B cell (primary cell): ENCODE measurements around the gene MOB3B. TPM values are rescaled to one million over a fixed set of nuclear protein-coding genes. Genes with fewer than 3 reads are reported as not detected.

Experiments used
- ATAC-seq: fragments of 200-7000 bp; cut with Tn5 transposase; one replicate; pipeline ENCODE4 v1.10.0; 2021; ENCODE audit warnings: low read depth, mild to moderate bottlenecking, moderate number of reproducible peaks, moderate library complexity
- CTCF ChIA-PET: fragments of 350-600 bp; sonication (Branson Sonifier 250); formaldehyde crosslinking; loops from one replicate; lab custom pipeline; 2021; ENCODE audit warnings: antibody characterized with exemption, inconsistent platforms; lab: Charles Lee
- POLR2A ChIA-PET: fragments of 350-600 bp; sonication (Branson Sonifier 250); formaldehyde crosslinking; loops from one replicate; lab custom pipeline; 2021; ENCODE audit warnings: antibody characterized with exemption; lab: Charles Lee
- DNase-seq: peaks from one replicate; pipeline ENCODE4 v3.0.0; 2013
- H2AFZ ChIP-seq: 2 replicates; pipeline ENCODE4 v1.6.1; 2012; ENCODE audit warnings: mild to moderate bottlenecking, low read depth, low read length; ENCODE audit not compliant: insufficient read depth, poor library complexity, severe bottlenecking
- H3K27ac ChIP-seq, 2 donors: 1 replicate in 1 of 2; 2 replicates in 1 of 2; pipeline ENCODE4 v1.5.1; 2012 to 2013; ENCODE audit warnings: low read length in 2 of 2, mild to moderate bottlenecking in 2 of 2, moderate library complexity in 1 of 2
- H3K27me3 ChIP-seq, 4 experiments: fragments of 200-600 bp in 1 of 4; sonication (generic) in 1 of 4; replicated peaks in 1 of 4; 1 replicate in 2 of 4; 2 replicates in 2 of 4; pipeline versions ENCODE4 v1.6.1 to v1.7.0; 2013 to 2016; ENCODE audit warnings: low read length in 3 of 4, mild to moderate bottlenecking in 2 of 4, mixed read lengths in 1 of 4, moderate library complexity in 1 of 4; ENCODE audit not compliant: insufficient read depth in 4 of 4, control insufficient read depth in 3 of 4; ENCODE audit errors: control extremely low read depth in 1 of 4
- H3K36me3 ChIP-seq, 2 experiments: replicated peaks in 1 of 2; 1 replicate in 1 of 2; 2 replicates in 1 of 2; pipeline versions ENCODE4 v1.6.1 to v1.7.1; 2013; ENCODE audit warnings: low read length in 1 of 2; ENCODE audit not compliant: insufficient read depth in 2 of 2, control insufficient read depth in 1 of 2; ENCODE audit errors: control extremely low read depth in 1 of 2, extremely low read depth in 1 of 2
- H3K4me1 ChIP-seq, 2 donors: fragments of 200-600 bp in 1 of 2; sonication (generic) in 1 of 2; 1 replicate in 1 of 2; 2 replicates in 1 of 2; pipeline versions ENCODE4 v1.5.1 to v1.6.1; 2013 to 2017; ENCODE audit warnings: low read length in 2 of 2; ENCODE audit not compliant: control insufficient read depth in 2 of 2, insufficient read depth in 2 of 2
- H3K4me2 ChIP-seq: replicated peaks from 2 replicates; pipeline ENCODE3; 2012; ENCODE audit warnings: mild to moderate bottlenecking, low read depth, low read length; ENCODE audit not compliant: poor library complexity, severe bottlenecking
- H3K4me3 ChIP-seq, 5 experiments: fragments of 200-600 bp in 1 of 5; sonication (generic) in 1 of 5; 1 replicate in 3 of 5; 2 replicates in 2 of 5; pipeline versions ENCODE4 v1.5.1 to v1.7.0; 2011 to 2016; ENCODE audit warnings: low read length in 4 of 5, mild to moderate bottlenecking in 4 of 5, low read depth in 2 of 5, control low read depth in 1 of 5, moderate library complexity in 1 of 5; ENCODE audit not compliant: insufficient read depth in 1 of 5; ENCODE audit errors: control extremely low read depth in 1 of 5, extremely low read depth in 1 of 5
- H3K79me2 ChIP-seq: fragments of 200-600 bp; sonication (generic); one replicate; pipeline ENCODE4 v1.6.0; 2016; ENCODE audit warnings: low read length; ENCODE audit not compliant: control insufficient read depth, insufficient read depth
- H3K9ac ChIP-seq: fragments of 200-600 bp; sonication (generic); 2 replicates; pipeline ENCODE4 v1.6.1; 2017; ENCODE audit warnings: mild to moderate bottlenecking, low read length, moderate library complexity
- H3K9me3 ChIP-seq, 3 donors: one replicate each; pipeline versions ENCODE4 v1.6.1 to v1.7.1; 2013; ENCODE audit warnings: low read length in 2 of 3; ENCODE audit not compliant: control insufficient read depth in 2 of 3, insufficient read depth in 1 of 3; ENCODE audit errors: control extremely low read depth in 1 of 3
- H4K20me1 ChIP-seq: 2 replicates; pipeline ENCODE4 v1.6.0; 2012; ENCODE audit warnings: mild to moderate bottlenecking, low read length; ENCODE audit not compliant: insufficient read depth, control insufficient read depth, poor library complexity, severe bottlenecking
- H3K27ac Mint-ChIP-seq: one replicate; pipeline ENCODE4 v1.8.0; 2021; ENCODE audit warnings: mixed read lengths
- H3K27me3 Mint-ChIP-seq: one replicate; pipeline ENCODE4 v1.8.0; 2021; ENCODE audit warnings: mixed read lengths
- H3K4me1 Mint-ChIP-seq: one replicate; pipeline ENCODE4 v1.8.0; 2021; ENCODE audit warnings: mixed read lengths
- H3K4me3 Mint-ChIP-seq: one replicate; pipeline ENCODE4 v1.8.0; 2021; ENCODE audit warnings: mixed read lengths
- H3K9me3 Mint-ChIP-seq: one replicate; pipeline ENCODE4 v1.8.0; 2022; ENCODE audit warnings: mixed read lengths; ENCODE audit not compliant: insufficient read depth
- EZH2 ChIP-seq: IDR thresholded peaks from 2 replicates; pipeline ENCODE4 v1.6.1; 2012; ENCODE audit warnings: borderline replicate concordance, low read depth, mild to moderate bottlenecking, moderate library complexity, low read length; ENCODE audit not compliant: insufficient read depth, poor library complexity, severe bottlenecking
- WGBS: methylation state at CpG from one replicate; pipeline ENCODE4 v1.1.5; 2013; ENCODE audit warnings: missing lambda C conversion rate; ENCODE audit not compliant: insufficient coverage; 5-methylcytosine and 5-hydroxymethylcytosine counted together
- intact Hi-C: fragments of 100-400 bp; cut with micrococcal nuclease; formaldehyde crosslinking; loops from one replicate; pipeline ENCODE4 v1.10.0; 2022
- polyA plus RNA-seq: library from polyadenylated mRNA; depleted of rRNA; stranded (reverse); fragments of >200 nt; gene quantifications from 2 replicates; pipeline ENCODE4 v1.2.3, GENCODE V29; 2012
- total RNA-seq, 2 donors: library from RNA; stranded (reverse); fragments of 120-200 nt in 1 of 2; gene quantifications; 1 replicate in 1 of 2; 2 replicates in 1 of 2; pipeline versions ENCODE4 v1.2.3 to v1.2.4, GENCODE V29; 2013 to 2022

The MOB3B gene
- total and polyA plus RNA-seq, 2 donors (not counting 1 experiment from before 2014, with no cell fraction given) = 7.3 to 7.9 TPM

GRCh38 chr9:27359763-27360162 is 169.9 kb downstream of the MOB3B start:
- ATAC-seq = no peak
- no peak overlapping the region for H3K9ac ChIP-seq
- H3K4me3 ChIP-seq = no peak overlapping the region
- CTCF ChIA-PET = interaction anchor here (2.0 to 3.2 kb wide), 2 partner anchors 26 to 170 kb away, joined by 7 to 14 read pairs; partner anchors contain the start of gene MOB3B
- Mint-ChIP-seq H3K9me3 (no peaks in the 10 kb centered on the region), H3K4me1 (peaks cover 9% of the 10 kb centered on the region), H3K27ac (no peak overlapping the region), H3K27me3 (no peaks in the 10 kb centered on the region), H3K4me3 (no peak overlapping the region)
- POLR2A ChIA-PET = no interaction called here
- peaks cover 7% of the 10 kb centered on the region for H4K20me1 ChIP-seq
- H3K4me1 ChIP-seq = peaks cover under 1 to 5% of the 10 kb centered on the region in 2 donors
- peaks cover 1 to 21% of the 10 kb centered on the region in 2 experiments for H3K36me3 ChIP-seq
- no peak overlapping the region for H2AFZ ChIP-seq
- DNase-seq = no peak
- no CpG with 5 or more reads among the region's 6 CpGs for WGBS
- no peaks in the 10 kb centered on the region for H3K27me3 ChIP-seq
- no peak for TF ChIP-seq EZH2
- H3K79me2 ChIP-seq = peaks cover 24% of the 10 kb centered on the region
- intact Hi-C loops = no loop called here
- H3K4me2 ChIP-seq = no peak overlapping the region
- no peak overlapping the region for H3K27ac ChIP-seq
- H3K9me3 ChIP-seq = no peaks in the 10 kb centered on the region

- Mint-ChIP-seq H3K4me1 (peaks cover 23% of the 10 kb centered on the region), H3K4me3 (no peak overlapping the region), H3K27ac (no peak overlapping the region), H3K9me3 (no peaks in the 10 kb centered on the region), H3K27me3 (no peaks in the 10 kb centered on the region)
- peaks cover 12 to 15% of the 10 kb centered on the region in 2 donors for H3K4me1 ChIP-seq
- H3K27ac ChIP-seq = no peak overlapping the region
- H2AFZ ChIP-seq = no peak overlapping the region
- DNase-seq (no peak), ATAC-seq (no peak)
- no peak overlapping the region for H3K4me2 ChIP-seq
- H3K27me3 ChIP-seq = no peaks in the 10 kb centered on the region
- H4K20me1 ChIP-seq = peaks cover 7% of the 10 kb centered on the region
- H3K9ac ChIP-seq = no peak overlapping the region
- intact Hi-C loops = no loop called here
- H3K4me3 ChIP-seq = no peak overlapping the region
- H3K9me3 ChIP-seq = no peaks in the 10 kb centered on the region
- no peak for TF ChIP-seq EZH2
- H3K79me2 ChIP-seq = peaks cover 7% of the 10 kb centered on the region
- CTCF ChIA-PET = interaction anchor here (1.0 to 3.2 kb wide), 3 partner anchors 25 to 172 kb away, joined by 4 to 14 read pairs (median 4); partner anchors contain the start of gene MOB3B
- POLR2A ChIA-PET = interaction anchor here (0.6 kb wide), 2 partner anchors 16 to 164 kb away, joined by 3 to 4 read pairs; no protein-coding TSS in a partner anchor
- peaks cover 0 to 21% of the 10 kb centered on the region in 2 experiments for H3K36me3 ChIP-seq
These were observed 171.6 kb downstream of the MOB3B start for GRCh38 chr9:27358007-27358406.
